ENCODE data around the gene RHBDF2. TPM values are rescaled to one million over a fixed set of nuclear protein-coding genes. Genes with fewer than 3 reads are reported as not detected.
A peak's percentile ranks its signal among the peaks of the same experiment; 100 is the strongest.
"Not testable (repeated sequence)": the region's sequence is repeated elsewhere in the genome, so short reads cannot be mapped to it uniquely, and the experiment has no call there.

Gene RHBDF2
- total RNA-seq, 5 donors from 2014 or later (not counting 1 experiment from before 2014, with no cell fraction given) = 35.2 to 99.0 (median 74.0) TPM

DNA sequence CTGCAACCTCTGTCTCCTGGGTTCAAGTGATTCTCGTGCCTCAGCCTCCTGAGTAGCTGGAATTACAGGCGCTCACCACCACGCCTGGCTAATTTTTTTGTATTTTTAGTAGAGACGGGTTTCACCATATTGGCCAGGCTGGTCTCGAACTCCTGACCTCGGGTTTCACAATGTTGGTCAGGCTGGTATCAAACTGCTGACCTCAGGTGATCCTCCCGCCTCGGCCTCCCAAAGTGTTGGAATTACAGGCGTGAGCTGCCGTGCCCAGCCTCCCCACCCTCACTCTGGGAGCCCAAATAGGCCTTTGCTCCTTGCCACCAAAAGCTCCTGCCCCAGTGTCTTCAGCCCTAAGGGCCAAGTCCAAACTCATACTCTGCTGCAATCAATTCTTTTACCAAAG is 20.5 kb upstream of the RHBDF2 start:
- H3K36me3 Mint-ChIP-seq; H3K36me3 ChIP-seq (ENCODE audit: control insufficient read depth in 2 of 2, extremely low read depth in 1 of 2, insufficient read depth in 1 of 2, low read length in 1 of 2); H3K27me3 ChIP-seq (replicated peaks in 1 of 2; ENCODE audit: control insufficient read depth in 2 of 2, extremely low read depth in 1 of 2, insufficient read depth in 2 of 2, low read length in 1 of 2); POLR2A ChIA-PET; H3K9me3 ChIP-seq; ATAC-seq (replicated peaks in 1 of 4); DNase-seq; H3K27me3 Mint-ChIP-seq; H3K27ac Mint-ChIP-seq; H3K4me3 ChIP-seq (ENCODE audit: control insufficient read depth in 1 of 2, extremely low read depth in 1 of 2, low read length in 1 of 2); H3K27ac ChIP-seq (ENCODE audit: low read length); H3K9me3 Mint-ChIP-seq; H3K4me3 Mint-ChIP-seq: not testable (repeated sequence)
- WGBS (ENCODE audit: insufficient coverage) = 80% methylated on average over 7 of the region's 10 CpGs
- peaks cover 0 to 42% of the 10 kb centered on the region in 2 experiments for H3K4me1 ChIP-seq (ENCODE audit: control insufficient read depth in 1 of 2, extremely low read depth in 1 of 2, insufficient read depth in 2 of 2, low read length in 2 of 2)
- peaks cover 26 to 38% (median 34%) of the 10 kb centered on the region in 3 donors for H3K4me1 Mint-ChIP-seq
- CTCF ChIA-PET = interaction anchor here in 1 of 2 donors (0.9 kb wide), 1 partner anchor 102 kb away, joined by 3 read pairs; no protein-coding TSS in a partner anchor

DNA sequence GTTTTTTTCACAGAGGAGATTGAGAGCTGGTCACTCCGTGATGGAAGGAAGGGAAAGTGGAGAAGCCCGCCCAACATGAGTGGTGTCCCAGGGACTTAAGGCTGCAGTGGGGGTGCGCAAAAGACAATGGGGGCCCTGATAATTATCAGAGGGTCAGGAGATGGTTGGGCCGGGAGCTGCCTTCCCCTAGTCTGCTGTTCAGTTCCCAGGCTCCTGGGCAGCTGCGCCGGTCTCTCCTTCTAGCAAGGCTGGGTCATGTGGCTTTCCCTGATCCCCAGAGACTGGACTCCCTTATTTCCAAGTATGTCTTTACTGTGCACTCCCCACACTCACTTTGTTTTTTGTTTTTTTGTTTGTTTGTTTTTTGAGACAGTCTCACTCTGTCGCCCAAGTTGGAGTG is 20.0 kb upstream of the RHBDF2 start:
- ChIA-PET POLR2A (no interaction called here), CTCF (interaction anchor here in 1 of 2 donors (0.9 kb wide), 1 partner anchor 103 kb away, joined by 3 read pairs; no protein-coding TSS in a partner anchor)
- Histone ChIP-seq H3K9me3 (no peaks in the 10 kb centered on the region), H3K4me3 (ENCODE audit: control insufficient read depth in 1 of 2, extremely low read depth in 1 of 2, low read length in 1 of 2) (no peak overlapping the region), H3K27ac (ENCODE audit: low read length) (no peak overlapping the region), H3K4me1 (ENCODE audit: control insufficient read depth in 1 of 2, extremely low read depth in 1 of 2, insufficient read depth in 2 of 2, low read length in 2 of 2) (peaks cover 0 to 46% of the 10 kb centered on the region in 2 experiments), H3K27me3 (replicated peaks in 1 of 2; ENCODE audit: control insufficient read depth in 2 of 2, extremely low read depth in 1 of 2, insufficient read depth in 2 of 2, low read length in 1 of 2) (peaks cover 0 to 9% of the 10 kb centered on the region in 2 experiments), H3K36me3 (ENCODE audit: control insufficient read depth in 2 of 2, extremely low read depth in 1 of 2, insufficient read depth in 1 of 2, low read length in 1 of 2) (no peaks in the 10 kb centered on the region)
- 95% methylated on average over 3 of the region's 7 CpGs for WGBS (ENCODE audit: insufficient coverage)
- Mint-ChIP-seq H3K27ac (no peak overlapping the region), H3K4me3 (no peak overlapping the region), H3K4me1 (peaks cover 30 to 41% (median 37%) of the 10 kb centered on the region in 3 donors), H3K9me3 (no peaks in the 10 kb centered on the region), H3K36me3 (no peaks in the 10 kb centered on the region), H3K27me3 (no peaks in the 10 kb centered on the region)
- ATAC-seq (replicated peaks in 1 of 4) (no peak), DNase-seq (no peak)

DNA sequence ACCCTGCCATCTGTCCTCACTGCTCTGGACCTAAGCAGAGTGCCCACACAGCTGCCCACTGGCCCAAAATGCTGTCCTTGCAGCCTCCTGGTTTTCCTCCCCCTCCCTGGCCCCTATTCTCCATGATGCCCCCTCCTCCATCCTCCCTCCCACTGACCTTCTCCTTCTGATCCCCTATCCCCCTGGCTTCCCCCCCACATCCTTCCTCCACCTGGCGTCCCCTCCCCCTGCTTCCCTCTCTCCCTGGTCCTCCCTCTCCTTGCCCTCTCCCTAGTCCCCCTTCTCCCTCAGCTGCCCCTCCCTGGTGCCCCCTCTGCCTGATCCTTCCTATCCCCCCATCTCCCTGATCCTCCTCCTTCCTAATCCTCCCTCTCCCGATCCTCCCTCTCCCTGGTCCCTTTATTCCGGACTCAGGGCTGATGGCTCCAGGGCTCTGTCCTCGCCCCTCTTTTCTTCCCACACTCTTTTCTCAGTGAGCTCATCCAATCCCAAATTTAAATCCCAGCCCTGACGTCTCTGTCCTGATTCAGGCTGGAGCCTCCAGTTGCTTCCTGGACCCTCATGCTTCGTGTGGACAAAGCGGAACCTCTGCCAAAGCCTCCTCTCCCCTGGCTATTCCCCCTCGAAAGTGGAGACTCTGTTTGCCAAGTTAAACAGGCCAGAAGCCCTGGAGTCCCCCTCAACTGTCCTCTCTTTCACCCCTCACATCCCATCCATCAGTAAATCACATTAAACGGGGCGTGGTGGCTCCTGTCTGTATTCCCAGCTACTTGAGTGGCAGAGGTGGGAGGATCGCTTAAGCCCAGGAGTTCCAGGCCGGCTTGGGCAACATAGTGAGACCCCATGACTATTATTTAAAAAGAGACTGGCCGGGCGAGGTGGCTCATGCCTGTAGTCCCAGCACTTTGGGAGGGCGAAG is 18.1 kb upstream of the RHBDF2 start:
- ChIA-PET POLR2A (no interaction called here), CTCF (interaction anchor here in 1 of 2 donors (0.7 kb wide), 1 partner anchor 209 kb away, joined by 4 read pairs; no protein-coding TSS in a partner anchor)
- Mint-ChIP-seq H3K27me3 (no peaks in the 10 kb centered on the region), H3K36me3 (no peaks in the 10 kb centered on the region), H3K9me3 (no peaks in the 10 kb centered on the region), H3K4me1 (peaks cover 45 to 55% (median 51%) of the 10 kb centered on the region in 3 donors), H3K27ac (peak overlapping the region; percentile 71 to 86), H3K4me3 (peak overlapping the region in 1 of 3 donors; percentile 48)
- peaks cover 0 to 9% of the 10 kb centered on the region in 2 experiments for H3K27me3 ChIP-seq (replicated peaks in 1 of 2; ENCODE audit: control insufficient read depth in 2 of 2, extremely low read depth in 1 of 2, insufficient read depth in 2 of 2, low read length in 1 of 2)
- no peak for ATAC-seq (replicated peaks in 1 of 4)
- H3K4me3 ChIP-seq (ENCODE audit: control insufficient read depth in 1 of 2, extremely low read depth in 1 of 2, low read length in 1 of 2) = no peak overlapping the region
- H3K36me3 ChIP-seq (ENCODE audit: control insufficient read depth in 2 of 2, extremely low read depth in 1 of 2, insufficient read depth in 1 of 2, low read length in 1 of 2) = no peaks in the 10 kb centered on the region
- WGBS (ENCODE audit: insufficient coverage) = 97% methylated on average over 9 of the region's 15 CpGs
- peaks cover 3 to 66% of the 10 kb centered on the region in 2 experiments for H3K4me1 ChIP-seq (ENCODE audit: control insufficient read depth in 1 of 2, extremely low read depth in 1 of 2, insufficient read depth in 2 of 2, low read length in 2 of 2)
- no peak for DNase-seq
- H3K27ac ChIP-seq (ENCODE audit: low read length) = no peak overlapping the region
- H3K9me3 ChIP-seq = no peaks in the 10 kb centered on the region

DNA sequence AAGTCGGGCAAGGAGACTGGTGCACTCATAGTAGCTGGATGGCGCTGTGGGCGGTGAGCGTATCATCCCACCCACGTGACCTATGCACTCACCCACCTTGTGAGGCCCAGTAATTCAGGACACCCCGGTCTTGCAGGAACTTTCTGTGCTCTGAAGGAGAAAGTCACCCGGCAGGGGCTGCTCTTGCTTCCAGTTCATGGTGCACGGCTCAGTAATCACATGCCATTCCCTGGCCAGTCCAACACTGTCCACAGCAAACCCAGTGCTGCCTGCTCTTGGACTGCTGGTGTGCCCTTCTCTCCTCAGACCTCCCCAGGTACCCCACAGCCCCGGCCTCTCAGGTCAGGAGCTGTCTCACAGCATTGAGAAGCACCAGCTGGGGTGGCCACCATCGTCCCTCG is 16.4 kb upstream of the RHBDF2 start:
- no peak overlapping the region for H3K4me3 ChIP-seq (ENCODE audit: control insufficient read depth in 1 of 2, extremely low read depth in 1 of 2, low read length in 1 of 2)
- H3K9me3 ChIP-seq = no peaks in the 10 kb centered on the region
- H3K4me3 Mint-ChIP-seq = no peak overlapping the region
- peaks cover 3 to 72% of the 10 kb centered on the region in 2 experiments for H3K4me1 ChIP-seq (ENCODE audit: control insufficient read depth in 1 of 2, extremely low read depth in 1 of 2, insufficient read depth in 2 of 2, low read length in 2 of 2)
- H3K4me1 Mint-ChIP-seq = peaks cover 50 to 58% (median 54%) of the 10 kb centered on the region in 3 donors
- no peaks in the 10 kb centered on the region for H3K27me3 Mint-ChIP-seq
- H3K27me3 ChIP-seq (replicated peaks in 1 of 2; ENCODE audit: control insufficient read depth in 2 of 2, extremely low read depth in 1 of 2, insufficient read depth in 2 of 2, low read length in 1 of 2) = peaks cover 0 to 4% of the 10 kb centered on the region in 2 experiments
- H3K36me3 Mint-ChIP-seq = no peaks in the 10 kb centered on the region
- H3K27ac ChIP-seq (ENCODE audit: low read length) = peak overlapping the region; percentile 98
- DNase-seq (no peak), ATAC-seq (replicated peaks in 1 of 4) (no peak)
- POLR2A ChIA-PET = no interaction called here
- no peaks in the 10 kb centered on the region for H3K9me3 Mint-ChIP-seq
- peak overlapping the region; percentile 86 to 89 for H3K27ac Mint-ChIP-seq
- 84% methylated on average over 9 of the region's 11 CpGs for WGBS (ENCODE audit: insufficient coverage)
- CTCF ChIA-PET = interaction anchor here (0.6 kb wide), 5 partner anchors 27 to 187 kb away, joined by 3 to 8 read pairs (median 5); no protein-coding TSS in a partner anchor
- no peaks in the 10 kb centered on the region for H3K36me3 ChIP-seq (ENCODE audit: control insufficient read depth in 2 of 2, extremely low read depth in 1 of 2, insufficient read depth in 1 of 2, low read length in 1 of 2)

DNA sequence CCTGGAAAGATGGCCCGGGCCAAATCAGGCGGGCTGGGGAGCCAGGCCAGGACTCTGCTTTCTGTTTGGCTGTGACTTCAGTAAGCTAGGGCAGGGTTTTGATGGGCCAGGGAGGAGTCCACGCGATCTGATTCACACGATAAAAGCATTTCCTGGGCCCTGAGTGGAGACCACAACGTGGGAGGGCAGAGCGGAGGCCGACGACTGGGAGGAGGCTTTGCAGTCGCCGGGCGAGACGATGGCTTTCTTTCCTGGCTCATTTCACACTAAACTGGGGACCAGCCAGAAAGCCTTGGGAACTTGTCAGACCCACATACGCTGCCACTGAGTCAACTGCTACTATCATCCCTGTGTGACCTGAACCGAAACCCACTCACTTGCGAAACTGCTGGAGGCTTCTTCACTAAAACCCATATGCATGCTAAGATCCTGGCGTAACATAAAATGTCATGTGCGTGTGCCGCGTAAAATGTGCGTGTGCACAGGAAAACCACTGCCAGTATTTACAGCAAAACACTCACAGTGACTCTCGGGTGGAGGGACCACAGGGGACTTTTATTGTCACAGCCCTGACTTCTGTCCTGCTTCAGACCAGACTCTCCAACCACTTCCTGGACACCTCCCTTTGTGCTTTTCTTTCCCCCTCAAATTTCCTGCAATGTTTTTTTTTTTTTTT is 14.2 kb upstream of the RHBDF2 start:
- 0% methylated on average over 22 of the region's 22 CpGs for WGBS (ENCODE audit: insufficient coverage)
- H3K4me3 ChIP-seq (ENCODE audit: control insufficient read depth in 1 of 2, extremely low read depth in 1 of 2, low read length in 1 of 2) = peak overlapping the region; percentile 39 to 56
- CTCF ChIA-PET = interaction anchor here (0.7 kb wide), 3 partner anchors 37 to 237 kb away, joined by 3 to 4 read pairs (median 4); no protein-coding TSS in a partner anchor

DNA sequence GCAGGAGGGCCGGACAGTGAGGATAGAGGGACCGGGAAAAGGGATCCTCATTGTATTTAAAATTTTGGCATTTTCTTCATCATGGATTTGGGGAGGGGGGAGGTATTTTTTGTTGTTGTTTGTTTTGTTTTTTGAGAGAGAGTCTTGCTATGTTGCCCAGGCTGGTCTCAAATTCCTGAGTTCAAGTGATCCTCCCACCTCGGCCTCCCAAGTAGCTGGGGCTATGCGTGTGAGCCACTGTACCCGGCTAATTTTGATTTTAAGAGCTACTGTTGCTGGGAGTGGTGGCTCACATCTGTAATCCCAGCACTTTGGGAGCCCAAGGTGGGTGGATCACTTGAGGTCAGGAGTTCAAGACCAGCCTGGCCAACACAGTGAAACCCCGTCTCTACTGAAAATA is 13.1 kb upstream of the RHBDF2 start:
- ChIA-PET POLR2A (interaction anchor here in 1 of 2 donors (1.0 kb wide), 1 partner anchor 47 kb away, joined by 3 read pairs; no protein-coding TSS in a partner anchor), CTCF (interaction anchor here (0.6 kb wide), 2 partner anchors 49 to 451 kb away, joined by 4 to 5 read pairs; no protein-coding TSS in a partner anchor)
- not testable (repeated sequence) for H3K27me3 Mint-ChIP-seq; ATAC-seq (replicated peaks in 1 of 4); H3K27me3 ChIP-seq (replicated peaks in 1 of 2; ENCODE audit: control insufficient read depth in 2 of 2, extremely low read depth in 1 of 2, insufficient read depth in 2 of 2, low read length in 1 of 2); DNase-seq; H3K9me3 ChIP-seq; H3K4me3 ChIP-seq (ENCODE audit: control insufficient read depth in 1 of 2, extremely low read depth in 1 of 2, low read length in 1 of 2); H3K36me3 ChIP-seq (ENCODE audit: control insufficient read depth in 2 of 2, extremely low read depth in 1 of 2, insufficient read depth in 1 of 2, low read length in 1 of 2); H3K9me3 Mint-ChIP-seq; H3K36me3 Mint-ChIP-seq
- Mint-ChIP-seq H3K4me1 (peaks cover 59 to 70% (median 69%) of the 10 kb centered on the region in 3 donors), H3K4me3 (peak overlapping the region; percentile 19 to 74 (median 71)), H3K27ac (peak overlapping the region; percentile 99)
- peak overlapping the region; percentile 98 for H3K27ac ChIP-seq (ENCODE audit: low read length)
- WGBS (ENCODE audit: insufficient coverage) = 95% methylated on average over 3 of the region's 6 CpGs
- H3K4me1 ChIP-seq (ENCODE audit: control insufficient read depth in 1 of 2, extremely low read depth in 1 of 2, insufficient read depth in 2 of 2, low read length in 2 of 2) = peaks cover 3 to 85% of the 10 kb centered on the region in 2 experiments

More for the DNA sequence above, 14.2 kb upstream of the RHBDF2 start:
- Histone ChIP-seq H3K9me3 (no peaks in the 10 kb centered on the region), H3K27me3 (replicated peaks in 1 of 2; ENCODE audit: control insufficient read depth in 2 of 2, extremely low read depth in 1 of 2, insufficient read depth in 2 of 2, low read length in 1 of 2) (no peaks in the 10 kb centered on the region), H3K4me1 (ENCODE audit: control insufficient read depth in 1 of 2, extremely low read depth in 1 of 2, insufficient read depth in 2 of 2, low read length in 2 of 2) (peaks cover 3 to 88% of the 10 kb centered on the region in 2 experiments), H3K36me3 (ENCODE audit: control insufficient read depth in 2 of 2, extremely low read depth in 1 of 2, insufficient read depth in 1 of 2, low read length in 1 of 2) (no peaks in the 10 kb centered on the region), H3K27ac (ENCODE audit: low read length) (peak overlapping the region; percentile 98)
- Mint-ChIP-seq H3K4me3 (peak overlapping the region; percentile 71 to 77 (median 74)), H3K9me3 (no peaks in the 10 kb centered on the region), H3K4me1 (peaks cover 63 to 72% (median 68%) of the 10 kb centered on the region in 3 donors), H3K27me3 (no peaks in the 10 kb centered on the region), H3K36me3 (no peaks in the 10 kb centered on the region), H3K27ac (peak overlapping the region; percentile 99)
- DNase-seq (peak; percentile 73 to 97 (median 86)), ATAC-seq (replicated peaks in 1 of 4) (peak; percentile 82 to 86 (median 86))
- POLR2A ChIA-PET = interaction anchor here (0.6 to 0.8 kb wide), 3 partner anchors 12 to 205 kb away, joined by 3 to 5 read pairs (median 4); no protein-coding TSS in a partner anchor

Measured in T-cell (primary cell).